Mesendoderm (in vitro differentiated cells): ENCODE measurements around the gene NHSL2.

ENCODE experiments used
- DNase-seq: peaks from one replicate; pipeline ENCODE4 v3.0.0; 2013
- H2AK5ac ChIP-seq: 2 replicates; pipeline ENCODE4 v1.6.1; 2013; ENCODE audit warnings: low read length, inconsistent platforms
- H2BK120ac ChIP-seq: 2 replicates; pipeline ENCODE4 v1.6.1; 2013; ENCODE audit warnings: low read depth, mild to moderate bottlenecking, low read length, moderate library complexity, mixed read lengths
- H2BK15ac ChIP-seq: replicated peaks from 2 replicates; pipeline ENCODE4 v1.6.1; 2013; ENCODE audit warnings: low read depth, mild to moderate bottlenecking, moderate library complexity
- H2BK5ac ChIP-seq: 2 replicates; pipeline ENCODE4 v1.6.1; 2013; ENCODE audit warnings: low read length, inconsistent platforms
- H3K18ac ChIP-seq: 2 replicates; pipeline ENCODE4 v1.6.1; 2013; ENCODE audit warnings: mild to moderate bottlenecking, low read length, mixed read lengths
- H3K23ac ChIP-seq: one replicate; pipeline ENCODE4 v1.6.1; 2013; ENCODE audit warnings: low read length
- H3K27ac ChIP-seq: 2 replicates; pipeline ENCODE4 v1.5.1; 2013; ENCODE audit warnings: low read depth, mild to moderate bottlenecking, inconsistent platforms, low read length, moderate library complexity
- H3K27me3 ChIP-seq: 2 replicates; pipeline ENCODE4 v1.6.1; 2013; ENCODE audit warnings: low read length, control low read depth, mild to moderate bottlenecking, inconsistent platforms; ENCODE audit not compliant: insufficient read depth, poor library complexity
- H3K36me3 ChIP-seq: 2 replicates; pipeline ENCODE4 v1.6.1; 2013; ENCODE audit warnings: low read length, inconsistent platforms; ENCODE audit not compliant: control insufficient read depth, insufficient read depth
- H3K4ac ChIP-seq: one replicate; pipeline ENCODE4 v1.6.1; 2013; ENCODE audit warnings: low read depth, mild to moderate bottlenecking, low read length, moderate library complexity
- H3K4me1 ChIP-seq: 2 replicates; pipeline ENCODE4 v1.6.1; 2013; ENCODE audit warnings: low read depth, low read length, inconsistent platforms; ENCODE audit not compliant: control insufficient read depth
- H3K4me2 ChIP-seq: 2 replicates; pipeline ENCODE4 v1.6.1; 2013; ENCODE audit warnings: low read length
- H3K4me3 ChIP-seq: 2 replicates; pipeline ENCODE4 v1.5.1; 2013; ENCODE audit warnings: mild to moderate bottlenecking, low read length
- H3K56ac ChIP-seq: one replicate; pipeline ENCODE4 v1.6.1; 2013; ENCODE audit warnings: low read length
- H3K79me1 ChIP-seq: 2 replicates; pipeline ENCODE4 v1.6.1; 2013; ENCODE audit warnings: low read length, inconsistent platforms
- H3K79me2 ChIP-seq: 2 replicates; pipeline ENCODE4 v1.6.1; 2013; ENCODE audit warnings: mild to moderate bottlenecking, low read length; ENCODE audit not compliant: control insufficient read depth, insufficient read depth
- H3K9ac ChIP-seq: 2 replicates; pipeline ENCODE4 v1.6.1; 2013; ENCODE audit warnings: low read length, inconsistent platforms
- H4K5ac ChIP-seq: one replicate; pipeline ENCODE4 v1.6.1; 2013; ENCODE audit warnings: low read length
- H4K8ac ChIP-seq: one replicate; pipeline ENCODE4 v1.6.1; 2013; ENCODE audit warnings: low read depth, mild to moderate bottlenecking, control low read depth, low read length, moderate library complexity
- WGBS: extraction: QIAGEN DNeasy Blood & Tissue Kit; methylation state at CpG from one replicate; pipeline ENCODE4 v1.1.7; 2013; ENCODE audit warnings: low lambda C conversion rate, missing lambda C conversion rate; ENCODE audit not compliant: insufficient coverage; ENCODE audit errors: extremely low coverage; 5-methylcytosine and 5-hydroxymethylcytosine counted together

Gene NHSL2

GRCh38 chrX:72102126-72102525, 191.5 kb downstream of the NHSL2 start:
- no peak overlapping the region for H4K8ac ChIP-seq
- no peak overlapping the region for H4K5ac ChIP-seq
- no CpG with 5 or more reads among the region's 2 CpGs for WGBS
- no peaks in the 10 kb centered on the region for H3K79me2 ChIP-seq
- H3K4me1 ChIP-seq = peaks cover 2% of the 10 kb centered on the region
- no peak for DNase-seq
- H3K56ac ChIP-seq = no peak overlapping the region
- H3K4me2 ChIP-seq = no peak overlapping the region
- no peak overlapping the region for H2BK120ac ChIP-seq
- no peak overlapping the region for H2AK5ac ChIP-seq
- no peak overlapping the region for H2BK5ac ChIP-seq
- H3K27ac ChIP-seq = no peak overlapping the region
- no peak overlapping the region for H3K18ac ChIP-seq
- no peak overlapping the region for H3K23ac ChIP-seq
- no peaks in the 10 kb centered on the region for H3K36me3 ChIP-seq
- no peak overlapping the region for H3K9ac ChIP-seq
- H3K4ac ChIP-seq = no peak overlapping the region
- no peaks in the 10 kb centered on the region for H3K27me3 ChIP-seq
- H3K4me3 ChIP-seq = no peak overlapping the region
- no peak overlapping the region for H2BK15ac ChIP-seq
- no peaks in the 10 kb centered on the region for H3K79me1 ChIP-seq

- H2BK120ac ChIP-seq = no peak overlapping the region
- H3K4me2 ChIP-seq = no peak overlapping the region
- no peaks in the 10 kb centered on the region for H3K79me2 ChIP-seq
- no peak overlapping the region for H3K56ac ChIP-seq
- no peaks in the 10 kb centered on the region for H3K79me1 ChIP-seq
- no peak overlapping the region for H3K9ac ChIP-seq
- no peaks in the 10 kb centered on the region for H3K36me3 ChIP-seq
- DNase-seq = no peak
- no peak overlapping the region for H3K27ac ChIP-seq
- H3K4me3 ChIP-seq = no peak overlapping the region
- H3K4ac ChIP-seq = no peak overlapping the region
- peaks cover 2% of the 10 kb centered on the region for H3K4me1 ChIP-seq
- no peak overlapping the region for H2BK15ac ChIP-seq
- no peak overlapping the region for H4K8ac ChIP-seq
- no peak overlapping the region for H4K5ac ChIP-seq
- H3K27me3 ChIP-seq = no peaks in the 10 kb centered on the region
- H2AK5ac ChIP-seq = no peak overlapping the region
- no peak overlapping the region for H3K23ac ChIP-seq
- no peak overlapping the region for H3K18ac ChIP-seq
- no peak overlapping the region for H2BK5ac ChIP-seq
- WGBS = no CpG with 5 or more reads among the region's 4 CpGs
Observed at GRCh38 chrX:72102760-72103159, 192.1 kb downstream of the NHSL2 start.

- H3K36me3 ChIP-seq = no peaks in the 10 kb centered on the region
- no peaks in the 10 kb centered on the region for H3K27me3 ChIP-seq
- no peak overlapping the region for H2BK120ac ChIP-seq
- no peak overlapping the region for H2AK5ac ChIP-seq
- H2BK15ac ChIP-seq = no peak overlapping the region
- peaks cover 2% of the 10 kb centered on the region for H3K4me1 ChIP-seq
- no peak for DNase-seq
- H3K79me1 ChIP-seq = no peaks in the 10 kb centered on the region
- no peak overlapping the region for H3K18ac ChIP-seq
- H3K23ac ChIP-seq = no peak overlapping the region
- no peak overlapping the region for H3K4ac ChIP-seq
- H2BK5ac ChIP-seq = no peak overlapping the region
- H4K5ac ChIP-seq = no peak overlapping the region
- no peak overlapping the region for H3K56ac ChIP-seq
- no peak overlapping the region for H3K4me2 ChIP-seq
- H4K8ac ChIP-seq = no peak overlapping the region
- no peak overlapping the region for H3K27ac ChIP-seq
- no peak overlapping the region for H3K4me3 ChIP-seq
- H3K9ac ChIP-seq = no peak overlapping the region
- no peaks in the 10 kb centered on the region for H3K79me2 ChIP-seq
- WGBS = no CpG with 5 or more reads among the region's 6 CpGs
Observed at GRCh38 chrX:72105436-72105835, 194.8 kb downstream of the NHSL2 start.

DNA sequence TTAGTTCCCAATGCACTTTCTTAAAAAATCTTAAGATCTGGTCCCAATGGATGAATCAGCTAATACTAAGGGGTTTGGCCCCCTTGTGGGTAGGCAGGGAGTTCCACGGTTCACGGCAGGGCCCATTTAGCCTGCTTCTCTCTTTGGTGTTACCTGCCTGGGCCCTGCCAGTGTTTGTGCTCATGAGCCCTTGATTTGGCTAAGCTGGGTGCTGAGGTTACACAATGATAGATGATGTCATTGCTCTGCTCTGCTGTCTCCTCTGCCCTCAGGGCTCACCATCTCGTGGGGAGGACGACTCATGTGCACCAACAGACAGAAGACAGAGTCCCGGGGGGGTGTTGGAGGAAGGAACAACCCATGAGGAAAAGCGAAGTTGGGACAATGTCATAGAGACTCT, 196.7 kb downstream of the NHSL2 start:
- Histone ChIP-seq H4K8ac (no peak overlapping the region), H3K27me3 (no peaks in the 10 kb centered on the region), H4K5ac (no peak overlapping the region), H2AK5ac (no peak overlapping the region), H3K36me3 (no peaks in the 10 kb centered on the region), H3K56ac (no peak overlapping the region), H2BK120ac (no peak overlapping the region), H2BK5ac (no peak overlapping the region), H3K4ac (no peak overlapping the region), H3K4me2 (no peak overlapping the region), H3K79me1 (no peaks in the 10 kb centered on the region), H3K27ac (no peak overlapping the region), H3K9ac (no peak overlapping the region), H3K79me2 (no peaks in the 10 kb centered on the region), H3K23ac (no peak overlapping the region), H2BK15ac (no peak overlapping the region), H3K4me3 (no peak overlapping the region), H3K18ac (no peak overlapping the region), H3K4me1 (no peaks in the 10 kb centered on the region)
- peak; percentile 78 for DNase-seq
- WGBS = no CpG with 5 or more reads among the region's 6 CpGs

- H3K4me1 ChIP-seq = no peaks in the 10 kb centered on the region
- H3K23ac ChIP-seq = no peak overlapping the region
- H3K4me2 ChIP-seq = no peak overlapping the region
- no peak for DNase-seq
- WGBS = no CpG with 5 or more reads among the region's 12 CpGs
- H3K27ac ChIP-seq = no peak overlapping the region
- no peak overlapping the region for H3K56ac ChIP-seq
- H2BK5ac ChIP-seq = no peak overlapping the region
- H3K9ac ChIP-seq = no peak overlapping the region
- H2AK5ac ChIP-seq = no peak overlapping the region
- H3K36me3 ChIP-seq = no peaks in the 10 kb centered on the region
- no peaks in the 10 kb centered on the region for H3K79me2 ChIP-seq
- H3K18ac ChIP-seq = no peak overlapping the region
- H4K5ac ChIP-seq = no peak overlapping the region
- no peak overlapping the region for H3K4me3 ChIP-seq
- H4K8ac ChIP-seq = no peak overlapping the region
- H3K27me3 ChIP-seq = no peaks in the 10 kb centered on the region
- H2BK120ac ChIP-seq = no peak overlapping the region
- H3K79me1 ChIP-seq = no peaks in the 10 kb centered on the region
- H3K4ac ChIP-seq = no peak overlapping the region
- no peak overlapping the region for H2BK15ac ChIP-seq
Observed at GRCh38 chrX:72107841-72108595, 197.4 kb downstream of the NHSL2 start.

- no peaks in the 10 kb centered on the region for H3K36me3 ChIP-seq
- H3K27ac ChIP-seq = no peak overlapping the region
- no CpG with 5 or more reads among the region's 10 CpGs for WGBS
Observed at GRCh38 chrX:72108666-72109065, 198.0 kb downstream of the NHSL2 start.

More at GRCh38 chrX:72108666-72109065, 198.0 kb downstream of the NHSL2 start:
- H3K4me3 ChIP-seq = no peak overlapping the region
- no peak overlapping the region for H3K23ac ChIP-seq
- H4K8ac ChIP-seq = no peak overlapping the region
- no peak overlapping the region for H4K5ac ChIP-seq
- no peaks in the 10 kb centered on the region for H3K4me1 ChIP-seq
- H2BK15ac ChIP-seq = no peak overlapping the region
- H3K56ac ChIP-seq = no peak overlapping the region
- H3K27me3 ChIP-seq = no peaks in the 10 kb centered on the region
- H3K18ac ChIP-seq = no peak overlapping the region
- no peaks in the 10 kb centered on the region for H3K79me1 ChIP-seq
- H3K9ac ChIP-seq = no peak overlapping the region
- H3K4ac ChIP-seq = no peak overlapping the region
- no peak overlapping the region for H2BK5ac ChIP-seq
- no peak overlapping the region for H2BK120ac ChIP-seq
- H3K4me2 ChIP-seq = no peak overlapping the region
- no peak overlapping the region for H2AK5ac ChIP-seq
- H3K79me2 ChIP-seq = no peaks in the 10 kb centered on the region
- no peak for DNase-seq
